KMS-11 (cell line): Measurements from ENCODE around the gene MYH9.

ENCODE experiments used
- H2AFZ ChIP-seq: fragments of 200-600 bp; sonication (generic); 2 replicates; pipeline ENCODE4 v1.6.1; 2016; ENCODE audit warnings: antibody characterized with exemption, mixed run types, low read depth
- H3K27ac ChIP-seq: fragments of 200-600 bp; sonication (generic); 2 replicates; pipeline ENCODE4 v1.6.1; 2016; ENCODE audit warnings: mild to moderate bottlenecking, mixed run types
- H3K27me3 ChIP-seq: fragments of 200-600 bp; sonication (generic); 2 replicates; pipeline ENCODE4 v1.6.1; 2017; ENCODE audit warnings: mild to moderate bottlenecking, low read depth, mixed run types, moderate library complexity; ENCODE audit not compliant: insufficient read depth
- H3K36me3 ChIP-seq: fragments of 200-600 bp; sonication (generic); 2 replicates; pipeline ENCODE4 v1.6.1; 2017; ENCODE audit warnings: mild to moderate bottlenecking, mixed run types; ENCODE audit not compliant: insufficient read depth
- H3K4me1 ChIP-seq: fragments of 200-600 bp; sonication (generic); 2 replicates; pipeline ENCODE4 v1.6.1; 2016; ENCODE audit warnings: mild to moderate bottlenecking, low read depth, mixed run types; ENCODE audit not compliant: poor library complexity, severe bottlenecking
- H3K4me2 ChIP-seq: fragments of 200-600 bp; sonication (generic); 2 replicates; pipeline ENCODE4 v1.7.0; 2016; ENCODE audit warnings: mild to moderate bottlenecking, mixed run types
- H3K4me3 ChIP-seq: fragments of 200-600 bp; sonication (generic); IDR thresholded peaks from 2 replicates; pipeline ENCODE4 v1.6.1; 2017; ENCODE audit warnings: low read depth, low read length, mixed read lengths; ENCODE audit not compliant: insufficient read depth
- H3K79me2 ChIP-seq: fragments of 200-600 bp; sonication (generic); 2 replicates; pipeline ENCODE4 v1.6.1; 2016; ENCODE audit warnings: low read depth, mixed run types; ENCODE audit not compliant: insufficient read depth
- H3K9ac ChIP-seq: fragments of 200-600 bp; sonication (generic); 2 replicates; pipeline ENCODE4 v1.6.1; 2016; ENCODE audit warnings: mild to moderate bottlenecking, mixed run types
- H4K20me1 ChIP-seq: fragments of 200-600 bp; sonication (generic); 2 replicates; pipeline ENCODE4 v1.6.1; 2016; ENCODE audit warnings: mild to moderate bottlenecking, mixed run types; ENCODE audit not compliant: insufficient read depth
- CTCF ChIP-seq: fragments of 200-600 bp; sonication (generic); conservative IDR thresholded peaks from 2 replicates; pipeline ENCODE4 v1.6.1; 2017; ENCODE audit warnings: low read depth, mild to moderate bottlenecking, antibody characterized with exemption, low read length, moderate library complexity, mixed read lengths

MYH9 gene

DNA sequence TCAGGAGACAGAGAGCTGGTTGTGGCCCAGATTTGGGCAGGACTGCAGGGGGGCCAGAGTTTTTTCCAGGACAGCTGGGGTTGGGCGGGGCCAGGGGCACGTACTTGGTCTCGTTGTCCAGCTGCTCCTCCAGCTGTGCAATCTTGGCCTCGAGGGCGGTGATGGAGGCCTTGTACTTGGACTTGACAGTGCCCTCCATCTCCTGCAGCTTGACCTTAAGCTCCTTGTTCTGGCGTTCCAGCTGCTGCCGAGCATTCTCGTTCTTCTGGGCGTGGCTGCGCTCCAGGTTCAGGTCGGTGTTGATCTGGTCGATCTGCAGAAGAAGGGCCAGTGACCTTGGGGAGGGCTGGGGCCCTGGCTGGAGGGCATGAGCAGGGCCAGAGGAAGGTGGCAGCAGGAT, 102.8 kb downstream of the MYH9 start:
- H3K4me1 ChIP-seq = peaks cover 40% of the 10 kb centered on the region
- TF ChIP-seq CTCF = no peak
- H3K9ac ChIP-seq = no peak overlapping the region
- no peak overlapping the region for H2AFZ ChIP-seq
- no peak overlapping the region for H3K27ac ChIP-seq
- H3K36me3 ChIP-seq = no peaks in the 10 kb centered on the region; the same call in 1 of the 2 replicates
- no peak overlapping the region for H3K4me3 ChIP-seq
- no peaks in the 10 kb centered on the region for H4K20me1 ChIP-seq
- H3K27me3 ChIP-seq = no peaks in the 10 kb centered on the region
- no peaks in the 10 kb centered on the region for H3K79me2 ChIP-seq
- H3K4me2 ChIP-seq = no peak overlapping the region

GRCh38 chr22:36284171-36284571, 103.6 kb downstream of the MYH9 start:
- Histone ChIP-seq H3K27me3 (no peaks in the 10 kb centered on the region), H4K20me1 (no peaks in the 10 kb centered on the region), H3K4me2 (no peak overlapping the region), H3K36me3 (no peaks in the 10 kb centered on the region; the same call in 1 of the 2 replicates), H2AFZ (no peak overlapping the region), H3K9ac (no peak overlapping the region), H3K27ac (no peak overlapping the region), H3K4me3 (no peak overlapping the region), H3K79me2 (no peaks in the 10 kb centered on the region), H3K4me1 (peaks cover 32% of the 10 kb centered on the region)
- TF ChIP-seq CTCF = no peak

GRCh38 chr22:36282328-36282831, 105.4 kb downstream of the MYH9 start:
- H4K20me1 ChIP-seq = no peaks in the 10 kb centered on the region
- no peak overlapping the region for H3K4me3 ChIP-seq
- H3K27ac ChIP-seq = no peak overlapping the region
- TF ChIP-seq CTCF = no peak
- no peaks in the 10 kb centered on the region; the same call in 1 of the 2 replicates for H3K36me3 ChIP-seq
- H3K79me2 ChIP-seq = no peaks in the 10 kb centered on the region
- H3K27me3 ChIP-seq = no peaks in the 10 kb centered on the region
- H3K4me2 ChIP-seq = no peak overlapping the region
- H3K9ac ChIP-seq = no peak overlapping the region
- no peak overlapping the region for H2AFZ ChIP-seq
- peaks cover 20% of the 10 kb centered on the region for H3K4me1 ChIP-seq

GRCh38 chr22:36281781-36282327, 105.9 kb downstream of the MYH9 start:
- H3K9ac ChIP-seq = no peak overlapping the region
- no peak for TF ChIP-seq CTCF

More at GRCh38 chr22:36281781-36282327, 105.9 kb downstream of the MYH9 start:
- Histone ChIP-seq H3K27ac (no peak overlapping the region), H3K27me3 (no peaks in the 10 kb centered on the region), H3K4me1 (peaks cover 15% of the 10 kb centered on the region), H3K4me2 (no peak overlapping the region), H2AFZ (no peak overlapping the region), H3K4me3 (no peak overlapping the region), H3K36me3 (no peaks in the 10 kb centered on the region; the same call in 1 of the 2 replicates), H4K20me1 (no peaks in the 10 kb centered on the region), H3K79me2 (no peaks in the 10 kb centered on the region)
